Measurements from ENCODE around the gene BAHD1. TPM values are rescaled to one million over a fixed set of nuclear protein-coding genes. Genes with fewer than 3 reads are reported as not detected.

The BAHD1 gene
- total RNA-seq, 2 experiments from 2014 or later: 28.7 to 30.8 TPM

DNA sequence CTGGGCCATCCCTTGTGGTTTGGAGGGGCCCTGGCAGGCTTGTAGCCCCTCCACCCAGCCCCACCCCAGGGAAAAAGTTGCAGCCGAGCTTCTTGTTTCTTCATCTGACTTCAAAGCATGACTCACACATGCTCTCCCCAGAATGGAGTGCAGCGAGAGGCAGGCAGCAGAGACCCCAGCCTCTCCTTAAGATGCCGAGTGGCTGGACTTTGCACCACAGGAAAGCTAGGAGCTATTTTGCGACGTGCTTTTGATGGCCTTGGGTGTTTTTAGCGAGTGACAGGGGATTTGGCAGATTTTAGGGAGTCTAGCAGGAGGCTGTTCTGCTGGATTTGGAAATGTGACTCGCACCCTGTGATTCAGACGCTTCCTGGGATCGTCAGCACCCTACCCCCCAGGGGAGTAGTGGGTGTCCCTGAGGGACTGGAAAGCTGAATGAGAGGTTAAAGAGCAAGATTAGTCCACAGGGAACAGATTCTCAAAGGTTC lies 14.2 kb downstream of the BAHD1 start:
- no peaks in the 10 kb centered on the region for H3K27me3 Mint-ChIP-seq
- no peaks in the 10 kb centered on the region for H3K9me3 Mint-ChIP-seq
- H3K4me1 Mint-ChIP-seq: peaks cover 69% of the 10 kb centered on the region
- POLR2A ChIA-PET: no interaction called here
- H3K27ac Mint-ChIP-seq: peak overlapping the region; percentile 92
- H3K4me3 Mint-ChIP-seq: peak overlapping the region; percentile 76
- CTCF ChIA-PET: interaction anchor here (1.0 to 1.6 kb wide), 4 partner anchors 9 to 33 kb away, joined by 3 to 4 read pairs (median 3); no protein-coding TSS in a partner anchor
- H3K36me3 Mint-ChIP-seq (ENCODE audit: low read depth): peaks cover 6% of the 10 kb centered on the region
- DNase-seq: no peak

DNA sequence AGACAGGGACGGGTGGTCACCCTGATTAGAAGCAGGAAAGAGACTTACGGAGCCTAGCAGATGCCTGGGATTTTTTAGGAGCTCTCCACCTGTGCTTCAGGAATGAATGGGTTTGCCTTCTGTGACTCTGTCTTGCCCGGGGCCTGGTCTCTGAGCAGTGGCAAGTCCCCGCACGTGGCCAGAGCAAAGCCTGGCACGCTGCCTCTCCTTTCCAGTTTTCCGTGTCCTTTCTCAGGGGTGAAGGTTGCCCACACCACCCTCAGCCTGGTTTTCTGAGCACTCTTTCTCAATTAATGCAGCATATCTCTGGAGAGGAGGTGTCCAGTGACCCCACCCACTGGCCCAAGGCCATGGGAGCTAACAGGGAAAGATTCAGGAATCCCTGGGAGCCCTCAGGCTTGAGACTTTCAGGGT lies 15.6 kb downstream of the BAHD1 start:
- Mint-ChIP-seq H3K27ac (peak overlapping the region; percentile 19), H3K4me3 (no peak overlapping the region), H3K27me3 (no peaks in the 10 kb centered on the region), H3K9me3 (no peaks in the 10 kb centered on the region), H3K36me3 (ENCODE audit: low read depth) (peaks cover 7% of the 10 kb centered on the region), H3K4me1 (peaks cover 59% of the 10 kb centered on the region)
- ChIA-PET CTCF (interaction anchor here (1.0 to 1.5 kb wide), 3 partner anchors 8 to 15 kb away, joined by 3 to 8 read pairs (median 4); partner anchors contain the start of genes BAHD1 and CHST14), POLR2A (no interaction called here)
- DNase-seq: no peak

- H3K4me1 Mint-ChIP-seq: peaks cover 55% of the 10 kb centered on the region
- no peak overlapping the region for H3K27ac Mint-ChIP-seq
- POLR2A ChIA-PET: no interaction called here
- no peaks in the 10 kb centered on the region for H3K9me3 Mint-ChIP-seq
- H3K27me3 Mint-ChIP-seq: no peaks in the 10 kb centered on the region
- no peak for DNase-seq
- peaks cover 7% of the 10 kb centered on the region for H3K36me3 Mint-ChIP-seq (ENCODE audit: low read depth)
- no peak overlapping the region for H3K4me3 Mint-ChIP-seq
- CTCF ChIA-PET: interaction anchor here (1.0 to 1.5 kb wide), 3 partner anchors 8 to 16 kb away, joined by 3 to 8 read pairs (median 4); partner anchors contain the start of genes BAHD1 and CHST14
Measured at GRCh38 chr15:40456738-40457137, 16.0 kb downstream of the BAHD1 start.

- no peak overlapping the region for H3K4me3 Mint-ChIP-seq
- POLR2A ChIA-PET: no interaction called here
Measured at GRCh38 chr15:40458495-40459371, 18.0 kb downstream of the BAHD1 start.

GRCh38 chr15:40459391-40460015 lies 18.8 kb downstream of the BAHD1 start:
- H3K27me3 Mint-ChIP-seq: no peaks in the 10 kb centered on the region
- no peak overlapping the region for H3K27ac Mint-ChIP-seq
- ChIA-PET CTCF (interaction anchor here (0.7 to 1.1 kb wide), 2 partner anchors 8 to 130 kb away, joined by 3 read pairs; no protein-coding TSS in a partner anchor), POLR2A (no interaction called here)
- no peak overlapping the region for H3K4me3 Mint-ChIP-seq
- no peak for DNase-seq
- no peaks in the 10 kb centered on the region for H3K9me3 Mint-ChIP-seq
- H3K4me1 Mint-ChIP-seq: peaks cover 28% of the 10 kb centered on the region
- H3K36me3 Mint-ChIP-seq (ENCODE audit: low read depth): peaks cover 12% of the 10 kb centered on the region

More at GRCh38 chr15:40458495-40459371, 18.0 kb downstream of the BAHD1 start:
- no peaks in the 10 kb centered on the region for H3K9me3 Mint-ChIP-seq
- peaks cover 9% of the 10 kb centered on the region for H3K36me3 Mint-ChIP-seq (ENCODE audit: low read depth)
- no peaks in the 10 kb centered on the region for H3K27me3 Mint-ChIP-seq
- CTCF ChIA-PET: interaction anchor here (0.8 to 1.1 kb wide), 2 partner anchors 12 to 130 kb away, joined by 3 read pairs; no protein-coding TSS in a partner anchor
- no peak overlapping the region for H3K27ac Mint-ChIP-seq
- peaks cover 35% of the 10 kb centered on the region for H3K4me1 Mint-ChIP-seq
- no peak for DNase-seq

- DNase-seq: no peak
- Mint-ChIP-seq H3K27ac (no peak overlapping the region), H3K36me3 (ENCODE audit: low read depth) (peaks cover 17% of the 10 kb centered on the region), H3K4me3 (no peak overlapping the region), H3K4me1 (peaks cover 20% of the 10 kb centered on the region), H3K9me3 (no peaks in the 10 kb centered on the region), H3K27me3 (no peaks in the 10 kb centered on the region)
- CTCF ChIA-PET: interaction anchor here (0.7 kb wide), 1 partner anchor 9 kb away, joined by 3 read pairs; no protein-coding TSS in a partner anchor
- POLR2A ChIA-PET: no interaction called here
Measured at GRCh38 chr15:40460404-40460803, 19.7 kb downstream of the BAHD1 start.

DNA sequence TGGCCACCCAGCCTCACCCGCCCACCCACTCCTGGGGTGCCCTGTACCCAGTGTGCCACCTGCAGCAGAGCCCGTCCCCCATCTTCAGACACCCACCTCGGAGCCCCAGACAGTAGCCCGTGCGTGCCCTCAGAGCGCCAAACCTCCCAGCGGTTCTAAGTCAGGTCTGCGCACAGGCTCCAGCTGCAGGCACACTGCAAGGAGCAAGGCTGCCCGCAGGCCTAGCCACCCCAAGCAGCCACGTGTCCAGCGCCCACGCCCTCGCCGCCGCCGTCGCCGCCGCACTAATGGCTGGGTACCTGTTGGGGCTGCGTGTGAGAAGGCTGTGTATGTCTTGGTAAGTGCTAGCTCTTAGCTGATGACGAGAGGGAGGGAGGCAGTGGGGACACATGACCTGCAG lies 21.2 kb downstream of the BAHD1 start:
- ChIA-PET CTCF (interaction anchor here (0.8 to 1.3 kb wide), 3 partner anchors 8 to 75 kb away, joined by 3 to 4 read pairs (median 3); partner anchors contain the start of gene CHST14), POLR2A (no interaction called here)
- DNase-seq: no peak
- Mint-ChIP-seq H3K36me3 (ENCODE audit: low read depth) (peaks cover 27% of the 10 kb centered on the region), H3K4me3 (no peak overlapping the region), H3K9me3 (no peaks in the 10 kb centered on the region), H3K27ac (no peak overlapping the region), H3K27me3 (no peaks in the 10 kb centered on the region), H3K4me1 (peaks cover 18% of the 10 kb centered on the region)

GRCh38 chr15:40463279-40463678 lies 22.5 kb downstream of the BAHD1 start:
- Mint-ChIP-seq H3K36me3 (ENCODE audit: low read depth) (peaks cover 28% of the 10 kb centered on the region), H3K9me3 (no peaks in the 10 kb centered on the region), H3K27me3 (no peaks in the 10 kb centered on the region), H3K4me3 (no peak overlapping the region), H3K27ac (no peak overlapping the region), H3K4me1 (peaks cover 22% of the 10 kb centered on the region)
- POLR2A ChIA-PET: no interaction called here
- CTCF ChIA-PET: interaction anchor here (0.7 to 1.2 kb wide), 5 partner anchors 8 to 15 kb away, joined by 3 to 4 read pairs (median 3); no protein-coding TSS in a partner anchor
- no peak for DNase-seq

DNA sequence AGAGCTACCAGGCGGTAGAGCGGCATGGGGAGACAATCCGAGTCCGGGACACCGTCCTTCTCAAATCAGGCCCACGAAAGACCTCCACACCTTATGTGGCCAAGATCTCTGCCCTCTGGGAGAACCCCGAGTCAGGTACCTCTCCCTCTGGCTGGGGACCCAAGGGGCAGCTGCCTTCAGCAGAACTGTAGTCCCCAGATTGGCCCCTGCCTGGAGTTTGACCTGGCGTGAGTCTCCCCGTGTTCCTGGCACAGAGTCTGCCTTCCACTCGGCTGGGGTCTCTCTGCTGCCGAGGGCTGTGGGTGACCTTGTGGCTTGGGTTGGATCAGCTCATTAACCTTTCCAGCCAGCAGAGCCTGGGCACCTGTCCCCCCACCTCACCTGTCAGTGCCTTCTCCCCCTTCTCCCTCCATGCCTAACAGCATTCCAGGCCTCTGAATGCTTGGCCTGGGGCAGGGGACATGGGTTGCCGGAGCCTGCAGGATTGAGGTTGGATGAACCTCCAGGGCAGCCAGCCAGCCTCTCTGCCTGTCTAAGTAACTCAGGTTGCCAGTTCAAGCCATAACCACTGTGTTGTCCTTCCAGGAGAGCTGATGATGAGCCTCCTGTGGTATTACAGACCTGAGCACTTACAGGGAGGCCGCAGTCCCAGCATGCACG lies 23.3 kb downstream of the BAHD1 start:
- no peak overlapping the region for H3K27ac Mint-ChIP-seq
- H3K4me1 Mint-ChIP-seq: peaks cover 22% of the 10 kb centered on the region
- no peak for DNase-seq
- no peaks in the 10 kb centered on the region for H3K9me3 Mint-ChIP-seq
- POLR2A ChIA-PET: no interaction called here
- no peak overlapping the region for H3K4me3 Mint-ChIP-seq
- no peaks in the 10 kb centered on the region for H3K27me3 Mint-ChIP-seq
- H3K36me3 Mint-ChIP-seq (ENCODE audit: low read depth): peaks cover 28% of the 10 kb centered on the region
- CTCF ChIA-PET: interaction anchor here (1.0 to 1.2 kb wide), 3 partner anchors 7 to 13 kb away, joined by 3 to 4 read pairs (median 4); no protein-coding TSS in a partner anchor

DNA sequence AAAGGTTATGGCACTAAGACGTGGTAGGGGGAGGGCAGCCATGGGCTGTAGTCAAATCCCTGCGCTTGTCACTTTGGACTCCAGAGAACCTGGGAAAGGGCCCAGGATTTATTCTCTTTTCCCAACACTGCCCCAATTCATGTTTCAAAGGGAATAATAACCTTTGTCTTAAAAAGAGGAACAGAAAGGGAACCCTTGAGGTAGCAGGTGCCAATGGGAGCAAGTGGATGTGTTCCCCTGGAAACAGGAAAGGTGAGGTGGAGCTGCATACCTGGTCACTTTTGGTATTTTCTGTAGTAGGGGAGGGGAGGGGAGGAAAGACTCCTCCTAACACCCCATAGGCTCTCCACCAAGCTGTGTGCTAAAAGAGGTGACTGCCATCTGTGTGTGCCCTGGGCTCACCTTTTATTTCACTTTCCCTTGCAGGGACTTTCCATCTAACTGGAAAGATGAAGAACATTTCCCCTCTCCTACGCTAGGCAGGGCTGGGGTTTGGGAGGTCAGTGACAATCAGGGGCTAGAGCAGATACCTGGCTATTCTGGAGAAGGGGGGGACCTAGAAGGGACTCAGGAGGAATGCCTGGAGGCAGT lies 23.9 kb downstream of the BAHD1 start:
- no peaks in the 10 kb centered on the region for H3K9me3 Mint-ChIP-seq
- ChIA-PET POLR2A (no interaction called here), CTCF (interaction anchor here (1.0 kb wide), 1 partner anchor 8 kb away, joined by 3 read pairs; no protein-coding TSS in a partner anchor)
- peaks cover 28% of the 10 kb centered on the region for H3K36me3 Mint-ChIP-seq (ENCODE audit: low read depth)
- no peaks in the 10 kb centered on the region for H3K27me3 Mint-ChIP-seq
- no peak overlapping the region for H3K4me3 Mint-ChIP-seq
- no peak for DNase-seq
- H3K4me1 Mint-ChIP-seq: peaks cover 22% of the 10 kb centered on the region
- H3K27ac Mint-ChIP-seq: no peak overlapping the region

DNA sequence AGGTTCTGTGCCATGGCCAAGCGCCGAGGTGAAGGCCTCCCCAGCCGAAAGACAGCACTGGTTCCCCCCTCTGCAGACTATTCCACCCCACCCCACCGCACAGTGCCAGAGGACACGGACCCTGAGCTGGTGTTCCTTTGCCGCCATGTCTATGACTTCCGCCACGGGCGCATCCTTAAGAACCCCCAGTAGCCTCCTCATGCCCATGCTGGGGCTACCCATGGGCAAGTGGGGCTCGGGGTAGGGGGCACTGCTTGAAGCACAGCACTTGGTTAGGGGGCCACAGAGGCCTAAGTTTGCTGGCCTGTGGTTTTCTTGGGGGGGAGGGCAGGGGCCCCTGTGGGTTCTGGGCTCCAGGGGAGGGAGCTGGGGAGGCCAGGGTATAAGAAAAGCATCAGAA lies 25.2 kb downstream of the BAHD1 start:
- POLR2A ChIA-PET: no interaction called here
- CTCF ChIA-PET: no interaction called here
- DNase-seq: no peak
- peaks cover 24% of the 10 kb centered on the region for H3K36me3 Mint-ChIP-seq (ENCODE audit: low read depth)
- no peaks in the 10 kb centered on the region for H3K27me3 Mint-ChIP-seq
- H3K27ac Mint-ChIP-seq: no peak overlapping the region
- H3K4me3 Mint-ChIP-seq: no peak overlapping the region
- H3K9me3 Mint-ChIP-seq: no peaks in the 10 kb centered on the region
- H3K4me1 Mint-ChIP-seq: peaks cover 25% of the 10 kb centered on the region

Data from activated CD4-positive, alpha-beta T cell treated with anti-CD3 and anti-CD28 coated beads, Interleukin-2, amount 10 ng/mL, durations not matched to agents 7 days and 5 days (primary cell).